ENCODE results near the gene FAM53B.
"Not testable (repeated sequence)": the region's sequence is repeated elsewhere in the genome, so short reads cannot be mapped to it uniquely, and the experiment has no call there.

The FAM53B gene

GRCh38 chr10:124596962-124597845 lies 147.0 kb downstream of the FAM53B start:
- DNase-seq (ENCODE audit: low spot score) = no peak

- DNase-seq (ENCODE audit: low spot score) = no peak
Measured at GRCh38 chr10:124596116-124596785, 147.9 kb downstream of the FAM53B start.

GRCh38 chr10:124595143-124595883 lies 148.9 kb downstream of the FAM53B start:
- DNase-seq (ENCODE audit: low spot score) = no peak

GRCh38 chr10:124594240-124594639 lies 149.9 kb downstream of the FAM53B start:
- DNase-seq (ENCODE audit: low spot score) = no peak

- no peak for DNase-seq (ENCODE audit: low spot score)
Measured at GRCh38 chr10:124593431-124593985, 150.7 kb downstream of the FAM53B start.

- no peak for DNase-seq (ENCODE audit: low spot score)
Measured at GRCh38 chr10:124592736-124593430, 151.3 kb downstream of the FAM53B start.

- DNase-seq (ENCODE audit: low spot score) = no peak
Measured at GRCh38 chr10:124592101-124592500, 152.1 kb downstream of the FAM53B start.

GRCh38 chr10:124591123-124591495 lies 153.1 kb downstream of the FAM53B start:
- DNase-seq (ENCODE audit: low spot score) = no peak

- no peak for DNase-seq (ENCODE audit: low spot score)
Measured at GRCh38 chr10:124590216-124591122, 153.7 kb downstream of the FAM53B start.

GRCh38 chr10:124589491-124590041 lies 154.6 kb downstream of the FAM53B start:
- DNase-seq (ENCODE audit: low spot score) = no peak

- peak; percentile 85 for DNase-seq (ENCODE audit: low spot score)
Measured at GRCh38 chr10:124588736-124589490, 155.3 kb downstream of the FAM53B start.

- DNase-seq (ENCODE audit: low spot score) = not testable (repeated sequence)
Measured at GRCh38 chr10:124588341-124588735, 155.8 kb downstream of the FAM53B start.

GRCh38 chr10:124587811-124588211 lies 156.4 kb downstream of the FAM53B start:
- no peak for DNase-seq (ENCODE audit: low spot score)

- no peak for DNase-seq (ENCODE audit: low spot score)
Measured at GRCh38 chr10:124586142-124586541, 158.0 kb downstream of the FAM53B start.

GRCh38 chr10:124579011-124579399 lies 165.2 kb downstream of the FAM53B start:
- DNase-seq (ENCODE audit: low spot score) = no peak

- no peak for DNase-seq (ENCODE audit: low spot score)
Measured at GRCh38 chr10:124578231-124579010, 165.8 kb downstream of the FAM53B start.

GRCh38 chr10:124577651-124578050 lies 166.5 kb downstream of the FAM53B start:
- DNase-seq (ENCODE audit: low spot score) = no peak

- DNase-seq (ENCODE audit: low spot score) = no peak
Measured at GRCh38 chr10:124576526-124577420, 167.4 kb downstream of the FAM53B start.
